Endothelial cell of umbilical vein (primary cell): ENCODE measurements around the gene LRSAM1. TPM values are rescaled to one million over a fixed set of nuclear protein-coding genes. Genes with fewer than 3 reads are reported as not detected.

Experiments
- BruUV-seq: library from RNA; stranded (reverse); fragments of 400-500 nt; replicated peaks from 2 replicates; lab custom pipeline; 2021; lab: Mats Ljungman, UMichigan
- CTCF ChIA-PET: fragments of 300-600, 350-600 bp; sonication (Branson Sonifier 250); formaldehyde crosslinking; loops from one replicate; lab custom pipeline; 2021; ENCODE audit warnings: antibody characterized with exemption, inconsistent platforms; lab: Charles Lee
- POLR2A ChIA-PET: fragments of 300-600, 350-600 bp; sonication (Branson Sonifier 250); formaldehyde crosslinking; loops from one replicate; lab custom pipeline; 2021; ENCODE audit warnings: antibody characterized with exemption, inconsistent platforms; lab: Charles Lee
- DNase-seq: peaks from one replicate; pipeline ENCODE4 v3.0.0-alpha.2; 2011; ENCODE audit warnings: low read depth, low spot score
- FAIRE-seq: peaks from 2 replicates; lab custom pipeline; 2011; peaks lifted over from hg19 to GRCh38; lab: Jason Lieb, UNC
- H2AFZ ChIP-seq: 2 replicates; pipeline ENCODE4 v1.6.0; 2012; ENCODE audit warnings: low read depth, low read length, control low read depth, inconsistent platforms
- H3K27ac ChIP-seq: 2 replicates; pipeline ENCODE4 v1.5.1; 2011; ENCODE audit warnings: low read depth, mild to moderate bottlenecking, control low read depth, low read length, moderate library complexity; ENCODE audit not compliant: insufficient read depth
- H3K27me3 ChIP-seq, 2 experiments: 2 replicates each; pipeline versions ENCODE4 v1.6.0 to v1.6.1; 2011; ENCODE audit warnings: low read length in 2 of 2, mixed read lengths in 1 of 2; ENCODE audit not compliant: control insufficient read depth in 2 of 2, insufficient read depth in 2 of 2
- H3K36me3 ChIP-seq, 2 experiments: 2 replicates in 1 of 2; 3 replicates in 1 of 2; pipeline ENCODE4 v1.5.1; 2011; ENCODE audit warnings: low read length in 2 of 2, mild to moderate bottlenecking in 1 of 2, moderate library complexity in 1 of 2; ENCODE audit not compliant: control insufficient read depth in 2 of 2, insufficient read depth in 2 of 2; ENCODE audit errors: extremely low read depth in 1 of 2
- H3K4me1 ChIP-seq: 3 replicates; pipeline ENCODE4 v1.5.1; 2011; ENCODE audit warnings: mild to moderate bottlenecking, low read length; ENCODE audit not compliant: control insufficient read depth, insufficient read depth; ENCODE audit errors: extremely low read depth
- H3K4me2 ChIP-seq: 2 replicates; pipeline ENCODE4 v1.6.1; 2011; ENCODE audit warnings: low read length, control low read depth, mixed read lengths; ENCODE audit not compliant: insufficient read depth
- H3K4me3 ChIP-seq, 3 experiments: fragments of 200-600 bp in 1 of 3; sonication (generic), shearing (Covaris generic) in 1 of 3; replicated peaks in 1 of 3; 2 replicates each; pipeline ENCODE4 v1.5.1; 2011 to 2016; ENCODE audit warnings: control low read depth in 3 of 3, low read length in 3 of 3, mild to moderate bottlenecking in 2 of 3, inconsistent platforms in 1 of 3, low read depth in 1 of 3, moderate library complexity in 1 of 3; ENCODE audit not compliant: insufficient read depth in 1 of 3
- H3K79me2 ChIP-seq: 2 replicates; pipeline ENCODE4 v1.6.0; 2012; ENCODE audit warnings: low read length, inconsistent platforms; ENCODE audit not compliant: control insufficient read depth, insufficient read depth
- H3K9ac ChIP-seq: replicated peaks from 2 replicates; pipeline ENCODE3; 2011; ENCODE audit warnings: low read length, control low read depth; ENCODE audit not compliant: insufficient read depth; ENCODE audit errors: extremely low read depth
- H3K9me1 ChIP-seq: replicated peaks from 3 replicates; pipeline ENCODE4 v1.6.0; 2011; ENCODE audit warnings: mild to moderate bottlenecking, low read length; ENCODE audit not compliant: control insufficient read depth, insufficient read depth; ENCODE audit errors: extremely low read depth
- H3K9me3 ChIP-seq: replicated peaks from 2 replicates; pipeline ENCODE4 v1.5.1; 2012; ENCODE audit warnings: low read length, inconsistent platforms; ENCODE audit not compliant: control insufficient read depth, insufficient read depth
- H4K20me1 ChIP-seq: replicated peaks from 2 replicates; pipeline ENCODE3; 2011; ENCODE audit warnings: mild to moderate bottlenecking, low read length; ENCODE audit not compliant: control insufficient read depth, insufficient read depth; ENCODE audit errors: extremely low read depth
- EZH2 ChIP-seq: IDR thresholded peaks from 2 replicates; pipeline ENCODE4 v1.6.1; 2012; ENCODE audit warnings: borderline replicate concordance, low read depth, mild to moderate bottlenecking, moderate library complexity, low read length, inconsistent platforms; ENCODE audit not compliant: severe bottlenecking
- FOS ChIP-seq: IDR thresholded peaks from 2 replicates; pipeline ENCODE4 v1.6.1; 2011; ENCODE audit warnings: mild to moderate bottlenecking, low read length, moderate library complexity, borderline replicate concordance; ENCODE audit not compliant: insufficient read depth
- GATA2 ChIP-seq: IDR thresholded peaks from 2 replicates; pipeline ENCODE4 v1.7.0; 2011; ENCODE audit warnings: low read depth, mild to moderate bottlenecking, moderate library complexity, mixed read lengths, low read length; ENCODE audit not compliant: insufficient read length, insufficient read depth
- JUN ChIP-seq: IDR thresholded peaks from 2 replicates; pipeline ENCODE4 v1.6.1; 2011; ENCODE audit warnings: borderline replicate concordance, low read depth; ENCODE audit not compliant: insufficient read length, insufficient read depth
- MAX ChIP-seq: IDR thresholded peaks from 2 replicates; pipeline ENCODE4 v1.6.1; 2011; ENCODE audit not compliant: insufficient read depth, insufficient read length
- MYC ChIP-seq: IDR thresholded peaks from one replicate; pipeline ENCODE4 v1.6.1; 2011; ENCODE audit warnings: mild to moderate bottlenecking, low read depth, low read length
- POLR2A ChIP-seq: IDR thresholded peaks from 2 replicates; pipeline ENCODE4 v1.6.1; 2012; ENCODE audit warnings: low read depth, mild to moderate bottlenecking, control low read depth, low read length
- POLR2AphosphoS5 ChIP-seq: IDR thresholded peaks from 2 replicates; pipeline ENCODE4 v1.6.1; 2012; ENCODE audit warnings: low read depth, mild to moderate bottlenecking, control low read depth, low read length, moderate library complexity; ENCODE audit not compliant: insufficient read depth
- dilution Hi-C: fragments of 300-500 bp; cut with MboI; formaldehyde crosslinking; loops from one replicate; pipeline ENCODE4 v1.15.0; 2019; ENCODE audit warnings: low sequenced_read_pairs; ENCODE audit not compliant: extremely low pct_ligation_motif_present
- intact Hi-C: fragments of 100-400 bp; cut with micrococcal nuclease; formaldehyde crosslinking; loops from one replicate; pipeline ENCODE4 v1.10.0; 2022
- polyA plus RNA-seq, 4 experiments: library from polyadenylated mRNA; depleted of rRNA in 3 of 4; stranded (reverse) in 3 of 4; unstranded in 1 of 4; fragments of >200 nt; gene quantifications; 2 replicates each; pipeline versions ENCODE4 v1.2.1 to v1.2.3, GENCODE V29; 2011 to 2012; ENCODE audit warnings: missing spikeins in 1 of 4
- total RNA-seq: library from RNA; stranded (reverse); gene quantifications from 2 replicates; pipeline ENCODE4 v1.2.3, GENCODE V29; 2021
- TF ChIP-seq, protein P1 (sequence below), 2 donors: IDR thresholded peaks; 1 replicate in 1 of 2; 2 replicates in 1 of 2; pipeline ENCODE4 v1.5.1; 2011; ENCODE audit warnings: low read length in 2 of 2, mild to moderate bottlenecking in 2 of 2, moderate library complexity in 2 of 2, control low read depth in 1 of 2, inconsistent platforms in 1 of 2, low read depth in 1 of 2; ENCODE audit not compliant: insufficient read depth in 1 of 2; ENCODE audit errors: extremely low read depth in 1 of 2

LRSAM1 gene
- total and polyA plus RNA-seq, 2 donors (not counting 3 experiments of a cell fraction or from before 2014, with no cell fraction given), result 10.8 to 18.9 TPM

GRCh38 chr9:127417131-127418036, 33.9 kb upstream of the LRSAM1 start:
- Histone ChIP-seq H3K27me3 (no peaks in the 10 kb centered on the region), H4K20me1 (no peaks in the 10 kb centered on the region), H3K4me3 (no peak overlapping the region), H3K9me1 (no peaks in the 10 kb centered on the region), H3K27ac (no peak overlapping the region), H3K9me3 (no peaks in the 10 kb centered on the region), H3K4me1 (peaks cover under 1% of the 10 kb centered on the region), H2AFZ (no peak overlapping the region), H3K4me2 (no peak overlapping the region), H3K79me2 (no peaks in the 10 kb centered on the region), H3K9ac (no peak overlapping the region), H3K36me3 (no peaks in the 10 kb centered on the region)
- no peak for TF ChIP-seq FOS
- TF ChIP-seq JUN, result no peak
- no peak for TF ChIP-seq MYC
- TF ChIP-seq EZH2, result no peak
- TF ChIP-seq MAX, result no peak
- TF ChIP-seq POLR2AphosphoS5, result no peak
- no peak for TF ChIP-seq GATA2
- TF ChIP-seq, protein P1, sequence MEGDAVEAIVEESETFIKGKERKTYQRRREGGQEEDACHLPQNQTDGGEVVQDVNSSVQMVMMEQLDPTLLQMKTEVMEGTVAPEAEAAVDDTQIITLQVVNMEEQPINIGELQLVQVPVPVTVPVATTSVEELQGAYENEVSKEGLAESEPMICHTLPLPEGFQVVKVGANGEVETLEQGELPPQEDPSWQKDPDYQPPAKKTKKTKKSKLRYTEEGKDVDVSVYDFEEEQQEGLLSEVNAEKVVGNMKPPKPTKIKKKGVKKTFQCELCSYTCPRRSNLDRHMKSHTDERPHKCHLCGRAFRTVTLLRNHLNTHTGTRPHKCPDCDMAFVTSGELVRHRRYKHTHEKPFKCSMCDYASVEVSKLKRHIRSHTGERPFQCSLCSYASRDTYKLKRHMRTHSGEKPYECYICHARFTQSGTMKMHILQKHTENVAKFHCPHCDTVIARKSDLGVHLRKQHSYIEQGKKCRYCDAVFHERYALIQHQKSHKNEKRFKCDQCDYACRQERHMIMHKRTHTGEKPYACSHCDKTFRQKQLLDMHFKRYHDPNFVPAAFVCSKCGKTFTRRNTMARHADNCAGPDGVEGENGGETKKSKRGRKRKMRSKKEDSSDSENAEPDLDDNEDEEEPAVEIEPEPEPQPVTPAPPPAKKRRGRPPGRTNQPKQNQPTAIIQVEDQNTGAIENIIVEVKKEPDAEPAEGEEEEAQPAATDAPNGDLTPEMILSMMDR (IDR thresholded peaks at IDR 0.05; ENCODE audit: extremely low read depth in 1 of 2, insufficient read depth in 1 of 2, low read depth in 1 of 2, low read length in 2 of 2), result no peak
- no peak for TF ChIP-seq POLR2A
- ChIA-PET POLR2A (no interaction called here), CTCF (interaction anchor here (1.1 to 1.7 kb wide), 4 partner anchors 17 to 477 kb away, joined by 3 to 9 read pairs (median 5); partner anchors contain the start of gene SLC2A8)
- DNase-seq (no peak), FAIRE-seq (no peak)
- no TSS peak for BruUV-seq
- dilution Hi-C loops (no loop called here), intact Hi-C loops (loop anchor here (1.0 kb wide), 1 partner anchor 106 kb away; no protein-coding TSS in a partner anchor)
